Thyroid gland (tissue), 4 donors: ENCODE data around the gene GRIA1.

Source experiments
- POLR2A ChIP-seq, 2 donors: fragments of 450-650 bp; IDR thresholded peaks; one replicate each; pipeline ENCODE4 v1.6.1; 2017; ENCODE audit warnings: antibody characterized with exemption in 2 of 2, mild to moderate bottlenecking in 2 of 2, moderate library complexity in 1 of 2
- TF ChIP-seq, protein P1 (sequence below), 6 experiments: fragments of 200-600 bp in 3 of 6; fragments of 450-650 bp in 3 of 6; sonication (generic) in 3 of 6; IDR thresholded peaks; one replicate each; pipeline ENCODE4 v1.5.1; 2016 to 2019; ENCODE audit warnings: antibody characterized with exemption in 6 of 6, mild to moderate bottlenecking in 2 of 6, inconsistent platforms in 1 of 6, moderate library complexity in 1 of 6

DNA sequence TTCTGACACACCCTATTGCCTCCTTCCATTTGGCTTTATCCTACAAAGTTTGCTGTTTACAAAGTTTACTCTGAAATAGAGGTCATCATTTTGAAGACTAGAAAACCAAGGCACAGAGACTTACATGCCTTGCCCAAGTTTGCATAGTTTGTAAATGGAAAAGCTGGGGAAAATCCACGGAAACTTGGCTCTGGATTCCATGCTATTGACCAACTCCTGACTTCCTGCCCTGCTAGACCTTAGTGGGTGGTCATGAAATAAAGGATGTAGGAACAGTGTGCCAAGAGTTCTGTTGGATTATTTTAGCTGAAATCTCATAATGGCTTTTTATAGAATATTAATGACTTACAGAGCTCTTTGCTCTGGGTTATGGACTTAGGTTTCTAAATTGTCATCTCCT, 69.5 kb downstream of the GRIA1 start:
- TF ChIP-seq, protein P1, sequence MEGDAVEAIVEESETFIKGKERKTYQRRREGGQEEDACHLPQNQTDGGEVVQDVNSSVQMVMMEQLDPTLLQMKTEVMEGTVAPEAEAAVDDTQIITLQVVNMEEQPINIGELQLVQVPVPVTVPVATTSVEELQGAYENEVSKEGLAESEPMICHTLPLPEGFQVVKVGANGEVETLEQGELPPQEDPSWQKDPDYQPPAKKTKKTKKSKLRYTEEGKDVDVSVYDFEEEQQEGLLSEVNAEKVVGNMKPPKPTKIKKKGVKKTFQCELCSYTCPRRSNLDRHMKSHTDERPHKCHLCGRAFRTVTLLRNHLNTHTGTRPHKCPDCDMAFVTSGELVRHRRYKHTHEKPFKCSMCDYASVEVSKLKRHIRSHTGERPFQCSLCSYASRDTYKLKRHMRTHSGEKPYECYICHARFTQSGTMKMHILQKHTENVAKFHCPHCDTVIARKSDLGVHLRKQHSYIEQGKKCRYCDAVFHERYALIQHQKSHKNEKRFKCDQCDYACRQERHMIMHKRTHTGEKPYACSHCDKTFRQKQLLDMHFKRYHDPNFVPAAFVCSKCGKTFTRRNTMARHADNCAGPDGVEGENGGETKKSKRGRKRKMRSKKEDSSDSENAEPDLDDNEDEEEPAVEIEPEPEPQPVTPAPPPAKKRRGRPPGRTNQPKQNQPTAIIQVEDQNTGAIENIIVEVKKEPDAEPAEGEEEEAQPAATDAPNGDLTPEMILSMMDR (IDR thresholded peaks at IDR 0.05), result no peak
- no peak for TF ChIP-seq POLR2A (IDR thresholded peaks at IDR 0.05)
